ENCODE measurements around the gene SDF4. TPM values are rescaled to one million over a fixed set of nuclear protein-coding genes. Genes with fewer than 3 reads are reported as not detected.

SDF4 gene
- total and polyA plus RNA-seq, 2 of the 8 experiments (the other 6 are each of a cell fraction or from before 2014, with no cell fraction given): 45.5 to 75.6 TPM

GRCh38 chr1:1268284-1268682 is 36.5 kb upstream of the SDF4 start:
- Histone ChIP-seq H3K9ac (replicated peaks in 1 of 4; ENCODE audit: extremely low read depth in 1 of 4, low read depth in 3 of 4, low read length in 3 of 4) (no peak overlapping the region), H3K14ac (ENCODE audit: insufficient read length) (no peak overlapping the region), H3K79me1 (ENCODE audit: low read depth, low read length) (peaks cover 33% of the 10 kb centered on the region), H3K4me2 (ENCODE audit: insufficient read depth in 1 of 2, low read depth in 2 of 2, low read length in 2 of 2) (no peak overlapping the region), H2BK20ac (ENCODE audit: low read length) (no peak overlapping the region), H3K27me3 (replicated peaks in 1 of 4; ENCODE audit: control insufficient read depth in 3 of 4, extremely low read depth in 1 of 4, insufficient read depth in 3 of 4, low read length in 3 of 4) (no peaks in the 10 kb centered on the region), H3K4me3 (ENCODE audit: extremely low read depth in 1 of 4, insufficient read depth in 2 of 4, low read depth in 3 of 4, low read length in 4 of 4) (no peak overlapping the region), H3K23ac (ENCODE audit: insufficient read length) (no peak overlapping the region), H3K36me3 (ENCODE audit: control insufficient read depth in 2 of 4, insufficient read depth in 4 of 4, low read length in 3 of 4) (peaks cover 5 to 20% (median 11%) of the 10 kb centered on the region in 4 experiments; a peak in 7 of 8 replicates), H2BK5ac (ENCODE audit: low read depth, low read length) (no peak overlapping the region), H4K91ac (replicated peaks; ENCODE audit: insufficient read length, low read length) (no peak overlapping the region), H3K56ac (replicated peaks; ENCODE audit: insufficient read length, low read depth, low read length) (no peak overlapping the region), H2AFZ (ENCODE audit: low read length) (no peak overlapping the region), H3K4me1 (replicated peaks in 1 of 4; ENCODE audit: control insufficient read depth in 3 of 4, insufficient read depth in 4 of 4, low read length in 3 of 4) (peaks cover 0 to 11% (median 8%) of the 10 kb centered on the region in 4 experiments; a peak in 5 of 7 replicates), H4K5ac (ENCODE audit: insufficient read length, low read depth, low read length) (no peak overlapping the region), H4K20me1 (replicated peaks in 1 of 2; ENCODE audit: control insufficient read depth in 1 of 2, insufficient read depth in 2 of 2, low read length in 2 of 2) (peaks cover 20 to 42% of the 10 kb centered on the region in 2 experiments), H3K9me3 (ENCODE audit: insufficient read depth in 2 of 2, low read depth in 1 of 2, low read length in 1 of 2) (no peaks in the 10 kb centered on the region), H3K27ac (ENCODE audit: low read depth, low read length) (no peak overlapping the region), H2BK12ac (ENCODE audit: low read depth, low read length) (no peak overlapping the region), H3K79me2 (ENCODE audit: control insufficient read depth in 1 of 2, insufficient read depth in 2 of 2, low read length in 2 of 2) (peaks cover 12 to 50% of the 10 kb centered on the region in 2 experiments; a peak in 3 of 4 replicates), H3K18ac (ENCODE audit: extremely low read depth, low read length) (no peak overlapping the region), H2BK120ac (replicated peaks; ENCODE audit: low read depth, low read length) (no peak overlapping the region), H3K23me2 (ENCODE audit: low read depth, low read length) (peaks cover 9% of the 10 kb centered on the region; the same call in 1 of the 2 replicates), H2AK5ac (ENCODE audit: low read depth, low read length) (no peak overlapping the region), H4K8ac (ENCODE audit: extremely low read depth, insufficient read depth, low read length) (no peak overlapping the region), H2BK15ac (ENCODE audit: low read length) (no peak overlapping the region), H3K4ac (replicated peaks; ENCODE audit: insufficient read length, low read depth, low read length) (no peak overlapping the region)
- FAIRE-seq: no peak
- WGBS, 2 experiments (ENCODE audit: extremely low coverage in 1 of 2, insufficient coverage in 1 of 2, insufficient read length in 1 of 2, insufficient replicate concordance in 2 of 2, low coverage in 1 of 2, low lambda C conversion rate in 2 of 2, missing lambda C conversion rate in 1 of 2): 97% methylated on average over 13 of the region's 13 CpGs; no CpG with 5 or more reads in 1 of the 2 experiments
- CTCF ChIA-PET (ENCODE audit: partially characterized antibody): interaction anchor here (0.6 to 1.6 kb wide), 8 partner anchors 13 to 145 kb away, joined by 3 to 6 read pairs (median 4); no protein-coding TSS in a partner anchor
- TF ChIP-seq RBBP5 (IDR thresholded peaks at IDR 0.05; ENCODE audit: borderline replicate concordance, low read depth, low read length): no peak
- TF ChIP-seq EZH2 (IDR thresholded peaks at IDR 0.05; ENCODE audit: low read depth, low read length, severe bottlenecking): no peak
- TF ChIP-seq USF2 (IDR thresholded peaks at IDR 0.05; ENCODE audit: low read length): no peak
- TF ChIP-seq SP1 (IDR thresholded peaks at IDR 0.05; ENCODE audit: low read depth, low read length): no peak
- no peak for TF ChIP-seq RAD21 (IDR thresholded peaks at IDR 0.05 in 1 of 2, conservative IDR thresholded peaks at IDR 0.05 in 1 of 2; ENCODE audit: low read depth in 2 of 2, low read length in 2 of 2)
- POLR2A ChIA-PET (ENCODE audit: partially characterized antibody): interaction anchor here (0.7 to 0.9 kb wide), 3 partner anchors 10 to 230 kb away, joined by 3 read pairs; no protein-coding TSS in a partner anchor
- DNase-seq (ENCODE audit: low read depth in 1 of 2, low spot score in 2 of 2): no peak

Measured in H1 (cell line).